SK-N-SH (cell line): Measurements from ENCODE around the gene SH3D19. TPM values are rescaled to one million over a fixed set of nuclear protein-coding genes. Genes with fewer than 3 reads are reported as not detected.
"Not testable (repeated sequence)": the region's sequence is repeated elsewhere in the genome, so short reads cannot be mapped to it uniquely, and the experiment has no call there.

ENCODE experiments used
- CTCF ChIA-PET: fragments of 300-600, 350-600 bp; formaldehyde crosslinking; extraction: SDS; loops from one replicate; lab custom pipeline; 2021; lab: Yijun Ruan, JAX
- POLR2A ChIA-PET: fragments of 350-600 bp; sonication (Branson Sonifier 250); formaldehyde crosslinking; extraction: SDS; loops from one replicate; lab custom pipeline; 2020; ENCODE audit warnings: antibody characterized with exemption, inconsistent platforms; lab: Yijun Ruan, JAX
- DNase-seq: peaks from one replicate; pipeline ENCODE4 v3.0.0; 2012
- H2AFZ ChIP-seq: fragments of 200-600 bp; sonication (generic); 2 replicates; pipeline ENCODE4 v1.8.1; 2016; ENCODE audit warnings: antibody characterized with exemption, mild to moderate bottlenecking, low read depth
- H3F3A ChIP-seq: fragments of 200-600 bp; sonication (generic); replicated peaks from 2 replicates; pipeline ENCODE3; 2016; ENCODE audit warnings: antibody characterized with exemption, mild to moderate bottlenecking; ENCODE audit not compliant: insufficient read depth
- H3K27ac ChIP-seq, 2 experiments: fragments of 200-500 bp in 1 of 2; fragments of 200-600 bp in 1 of 2; sonication (Bioruptor generic) in 1 of 2; sonication (generic), shearing (Covaris generic) in 1 of 2; 2 replicates each; pipeline versions ENCODE4 v1.5.1 to v1.6.1; 2014 to 2016; ENCODE audit warnings: low read depth in 2 of 2, inconsistent platforms in 1 of 2, low read length in 1 of 2, mild to moderate bottlenecking in 1 of 2, mixed read lengths in 1 of 2
- H3K27me3 ChIP-seq: fragments of 200-600 bp; sonication (generic), shearing (Covaris generic); 2 replicates; pipeline ENCODE4 v1.6.1; 2016; ENCODE audit warnings: mixed run types; ENCODE audit not compliant: insufficient read depth
- H3K36me3 ChIP-seq, 2 experiments: fragments of 200-500 bp in 1 of 2; fragments of 200-600 bp in 1 of 2; sonication (Bioruptor generic) in 1 of 2; sonication (generic) in 1 of 2; replicated peaks in 1 of 2; 2 replicates each; pipeline versions ENCODE3 to v1.5.1; 2014 to 2016; ENCODE audit warnings: low read length in 1 of 2, mild to moderate bottlenecking in 1 of 2; ENCODE audit not compliant: insufficient read depth in 2 of 2, control insufficient read depth in 1 of 2
- H3K4me1 ChIP-seq, 2 experiments: fragments of 200-500 bp in 1 of 2; fragments of 200-600 bp in 1 of 2; sonication (Bioruptor generic) in 1 of 2; sonication (generic), shearing (Covaris generic) in 1 of 2; 2 replicates each; pipeline versions ENCODE4 v1.5.1 to v1.6.1; 2014 to 2016; ENCODE audit warnings: low read depth in 1 of 2, low read length in 1 of 2, mixed run types in 1 of 2; ENCODE audit not compliant: insufficient read depth in 2 of 2, control insufficient read depth in 1 of 2
- H3K4me2 ChIP-seq: fragments of 200-600 bp; sonication (generic), shearing (Covaris generic); 2 replicates; pipeline ENCODE4 v1.6.1; 2017; ENCODE audit warnings: mixed run types
- H3K4me3 ChIP-seq, 2 experiments: fragments of 200-500 bp in 1 of 2; fragments of 200-600 bp in 1 of 2; sonication (Bioruptor generic) in 1 of 2; sonication (generic), shearing (Covaris generic) in 1 of 2; 2 replicates each; pipeline versions ENCODE4 v1.5.1 to v1.8.1; 2014 to 2016; ENCODE audit warnings: low read depth in 2 of 2, inconsistent platforms in 1 of 2, low read length in 1 of 2, mild to moderate bottlenecking in 1 of 2, mixed read lengths in 1 of 2, moderate library complexity in 1 of 2
- H3K79me2 ChIP-seq: fragments of 200-600 bp; sonication (generic); 2 replicates; pipeline ENCODE4 v1.8.1; 2017; ENCODE audit warnings: mild to moderate bottlenecking; ENCODE audit not compliant: insufficient read depth
- H3K9ac ChIP-seq: fragments of 200-600 bp; sonication (generic); 2 replicates; pipeline ENCODE4 v1.6.1; 2017; ENCODE audit warnings: mixed run types
- H3K9me2 ChIP-seq: fragments of 200-600 bp; sonication (generic); 2 replicates; pipeline ENCODE4 v1.6.1; 2017; ENCODE audit warnings: mixed run types
- H3K9me3 ChIP-seq: fragments of 200-600 bp; sonication (generic); 2 replicates; pipeline ENCODE4 v1.6.1; 2017; ENCODE audit warnings: mixed run types, mild to moderate bottlenecking, moderate library complexity
- H4K20me1 ChIP-seq: fragments of 200-600 bp; sonication (generic); 2 replicates; pipeline ENCODE4 v1.6.1; 2017; ENCODE audit warnings: mild to moderate bottlenecking, mixed run types; ENCODE audit not compliant: insufficient read depth
- ELF1 ChIP-seq: IDR thresholded peaks from 2 replicates; pipeline ENCODE4 v1.4.0; 2012
- EP300 ChIP-seq, 2 experiments: IDR thresholded peaks; 2 replicates each; pipeline versions ENCODE4 v1.4.0 to v1.6.1; 2012; ENCODE audit warnings: borderline replicate concordance in 1 of 2, low read depth in 1 of 2, low read length in 1 of 2
- EZH2phosphoT487 ChIP-seq: fragments of 200-600 bp; sonication (generic); IDR thresholded peaks from 2 replicates; pipeline ENCODE4 v1.6.1; 2017; ENCODE audit warnings: low read depth, mixed run types, mild to moderate bottlenecking, antibody characterized with exemption, moderate library complexity, borderline replicate concordance
- GABPA ChIP-seq: IDR thresholded peaks from 2 replicates; pipeline ENCODE4 v1.4.0; 2012; ENCODE audit warnings: low read depth, mild to moderate bottlenecking
- GATA2 ChIP-seq: sonication (generic); formaldehyde crosslinking; IDR thresholded peaks from 2 replicates; pipeline ENCODE4 v1.5.0; 2020; ENCODE audit warnings: mild to moderate bottlenecking, missing genetic modification reagents
- JUND ChIP-seq: IDR thresholded peaks from 2 replicates; pipeline ENCODE4 v1.4.0; 2012
- MAX ChIP-seq: IDR thresholded peaks from 2 replicates; pipeline ENCODE4 v1.4.0; 2012; ENCODE audit warnings: low read depth
- MEF2A ChIP-seq: IDR thresholded peaks from 2 replicates; pipeline ENCODE4 v1.4.0; 2012; ENCODE audit warnings: low read depth, borderline replicate concordance
- MXI1 ChIP-seq: IDR thresholded peaks from 2 replicates; pipeline ENCODE4 v1.6.1; 2012; ENCODE audit warnings: mild to moderate bottlenecking, low read depth, low read length, improper control_type of control experiment
- NFIC ChIP-seq: IDR thresholded peaks from 2 replicates; pipeline ENCODE4 v1.4.0; 2012; ENCODE audit warnings: borderline replicate concordance
- NRF1 ChIP-seq: IDR thresholded peaks from 2 replicates; pipeline ENCODE4 v1.6.1; 2012; ENCODE audit warnings: low read depth, mild to moderate bottlenecking, low read length
- RAD21 ChIP-seq: IDR thresholded peaks from 2 replicates; pipeline ENCODE4 v1.6.1; 2012; ENCODE audit warnings: mild to moderate bottlenecking, low read length
- RCOR1 ChIP-seq: fragments of 150-350 bp; IDR thresholded peaks from 2 replicates; pipeline ENCODE4 v1.6.1; 2017; ENCODE audit warnings: antibody characterized with exemption, low read length
- RFX5 ChIP-seq: IDR thresholded peaks from 2 replicates; pipeline ENCODE4 v1.6.1; 2012; ENCODE audit warnings: mild to moderate bottlenecking, improper control_type of control experiment, low read length
- RXRA ChIP-seq: IDR thresholded peaks from 2 replicates; pipeline ENCODE4 v1.4.0; 2012; ENCODE audit warnings: low read depth, mild to moderate bottlenecking, borderline replicate concordance
- TAF1 ChIP-seq: IDR thresholded peaks from 2 replicates; pipeline ENCODE4 v1.6.1; 2012; ENCODE audit warnings: low read depth, mild to moderate bottlenecking, low read length, moderate library complexity, borderline replicate concordance
- TCF12 ChIP-seq: IDR thresholded peaks from 2 replicates; pipeline ENCODE4 v1.4.0; 2012
- TEAD4 ChIP-seq: IDR thresholded peaks from 2 replicates; pipeline ENCODE4 v1.4.0; 2012; ENCODE audit warnings: mild to moderate bottlenecking, borderline replicate concordance; ENCODE audit not compliant: insufficient read depth
- YY1 ChIP-seq: IDR thresholded peaks from 2 replicates; pipeline ENCODE4 v1.4.0; 2012; ENCODE audit warnings: low read depth, mild to moderate bottlenecking
- WGBS: methylation state at CpG from one replicate; pipeline ENCODE4 v1.1.6; 2017; ENCODE audit warnings: low lambda C conversion rate; 5-methylcytosine and 5-hydroxymethylcytosine counted together
- polyA plus RNA-seq, 3 experiments: library from polyadenylated mRNA; depleted of rRNA; stranded (reverse); fragments of >200 nt; gene quantifications; 2 replicates each; pipeline ENCODE4 v1.2.3, GENCODE V29; 2012
- TF ChIP-seq, protein P1 (sequence below): IDR thresholded peaks from 2 replicates; pipeline ENCODE4 v1.4.0; 2012; ENCODE audit warnings: low read depth, borderline replicate concordance

SH3D19 gene
- polyA plus RNA-seq, 1 of the 3 experiments (the other 2 are of a cell fraction), result 7.1 TPM

GRCh38 chr4:151236036-151236435, 89.4 kb downstream of the SH3D19 start (continued):
- TF ChIP-seq MEF2A (no peak), EP300 (IDR thresholded peaks at IDR 0.05; ENCODE audit: borderline replicate concordance in 1 of 2, low read depth in 1 of 2, low read length in 1 of 2) (no peak), GATA2 (CRISPR knock-in tag) (no peak), MXI1 (no peak), ELF1 (no peak), RXRA (no peak)

DNA sequence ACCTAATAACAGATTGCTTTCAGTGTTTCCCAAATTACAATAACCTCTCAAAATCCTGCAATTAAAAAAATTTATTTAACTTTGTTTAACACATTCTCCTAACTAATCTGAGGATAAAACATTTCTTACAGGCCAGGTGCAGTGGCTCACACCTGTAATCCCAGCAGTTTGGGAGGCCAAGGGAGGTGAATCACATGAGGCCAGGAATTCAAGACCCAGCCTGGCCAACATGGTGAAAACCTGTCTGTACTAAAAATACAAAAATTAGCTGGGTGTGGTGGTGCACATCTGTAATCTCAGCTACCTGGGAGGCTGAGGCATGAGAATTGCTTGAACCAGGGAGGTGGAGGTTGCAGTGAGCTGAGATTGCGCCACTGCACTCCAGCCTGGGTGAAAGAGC, 90.0 kb downstream of the SH3D19 start:
- H3K27me3 ChIP-seq, H3K27ac ChIP-seq, H4K20me1 ChIP-seq, H3F3A ChIP-seq, H2AFZ ChIP-seq, H3K79me2 ChIP-seq, H3K36me3 ChIP-seq, POLR2A ChIA-PET, H3K9me3 ChIP-seq, H3K9ac ChIP-seq, H3K9me2 ChIP-seq, H3K4me3 ChIP-seq, DNase-seq, H3K4me2 ChIP-seq, H3K4me1 ChIP-seq: not testable (repeated sequence)
- CTCF ChIA-PET, result interaction anchor here (1.0 to 1.2 kb wide), 3 partner anchors 9 to 16 kb away, joined by 3 read pairs; no protein-coding TSS in a partner anchor
- 92% methylated on average over 1 of the region's 1 CpG for WGBS

- DNase-seq, result no peak
- Histone ChIP-seq H4K20me1 (no peaks in the 10 kb centered on the region), H2AFZ (no peak overlapping the region), H3K9me3 (no peaks in the 10 kb centered on the region), H3K4me1 (peaks cover 0 to 4% of the 10 kb centered on the region in 2 experiments; a peak in 1 of 4 replicates), H3K9me2 (no peaks in the 10 kb centered on the region), H3K4me3 (no peak overlapping the region)
- CTCF ChIA-PET, result no interaction called here
- TF ChIP-seq ELF1 (no peak), RFX5 (no peak), GATA2 (CRISPR knock-in tag) (no peak), NFIC (no peak), RXRA (no peak), MAX (no peak), NRF1 (no peak), TAF1 (no peak), EP300 (IDR thresholded peaks at IDR 0.05; ENCODE audit: borderline replicate concordance in 1 of 2, low read depth in 1 of 2, low read length in 1 of 2) (no peak), TCF12 (no peak), RCOR1 (no peak), RAD21 (no peak), JUND (no peak), YY1 (no peak), EZH2phosphoT487 (no peak), TEAD4 (no peak), GABPA (no peak)
- TF ChIP-seq, protein P1, sequence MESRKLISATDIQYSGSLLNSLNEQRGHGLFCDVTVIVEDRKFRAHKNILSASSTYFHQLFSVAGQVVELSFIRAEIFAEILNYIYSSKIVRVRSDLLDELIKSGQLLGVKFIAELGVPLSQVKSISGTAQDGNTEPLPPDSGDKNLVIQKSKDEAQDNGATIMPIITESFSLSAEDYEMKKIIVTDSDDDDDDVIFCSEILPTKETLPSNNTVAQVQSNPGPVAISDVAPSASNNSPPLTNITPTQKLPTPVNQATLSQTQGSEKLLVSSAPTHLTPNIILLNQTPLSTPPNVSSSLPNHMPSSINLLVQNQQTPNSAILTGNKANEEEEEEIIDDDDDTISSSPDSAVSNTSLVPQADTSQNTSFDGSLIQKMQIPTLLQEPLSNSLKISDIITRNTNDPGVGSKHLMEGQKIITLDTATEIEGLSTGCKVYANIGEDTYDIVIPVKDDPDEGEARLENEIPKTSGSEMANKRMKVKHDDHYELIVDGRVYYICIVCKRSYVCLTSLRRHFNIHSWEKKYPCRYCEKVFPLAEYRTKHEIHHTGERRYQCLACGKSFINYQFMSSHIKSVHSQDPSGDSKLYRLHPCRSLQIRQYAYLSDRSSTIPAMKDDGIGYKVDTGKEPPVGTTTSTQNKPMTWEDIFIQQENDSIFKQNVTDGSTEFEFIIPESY, result no peak
- TF ChIP-seq, all 33 proteins: peak for 0
- POLR2A ChIA-PET, result no interaction called here
- Histone ChIP-seq H3F3A (peaks cover 5% of the 10 kb centered on the region), H3K27ac (no peak overlapping the region), H3K27me3 (no peaks in the 10 kb centered on the region), H3K36me3 (peaks cover 0 to 5% of the 10 kb centered on the region in 2 experiments), H3K79me2 (peaks cover 15% of the 10 kb centered on the region), H3K9ac (no peak overlapping the region), H3K4me2 (no peak overlapping the region)
- WGBS, result 99% methylated on average over 5 of the region's 5 CpGs
Observed at GRCh38 chr4:151233600-151233999, 91.8 kb downstream of the SH3D19 start.
